HUES64 (cell line): ENCODE data around the gene ASIC1.
A peak's percentile ranks its signal among the peaks of the same experiment; 100 is the strongest.

Source experiments
- H3K27ac ChIP-seq: 2 replicates; pipeline ENCODE4 v1.7.0; 2013; ENCODE audit warnings: low read depth, low read length, inconsistent platforms
- H3K27me3 ChIP-seq: 2 replicates; pipeline ENCODE4 v1.6.1; 2013; ENCODE audit warnings: mild to moderate bottlenecking, low read length; ENCODE audit not compliant: insufficient read depth
- H3K36me3 ChIP-seq: 2 replicates; pipeline ENCODE4 v1.6.1; 2013; ENCODE audit warnings: mild to moderate bottlenecking, low read length; ENCODE audit not compliant: insufficient read depth
- H3K4me1 ChIP-seq: 2 replicates; pipeline ENCODE4 v1.6.1; 2013; ENCODE audit warnings: mild to moderate bottlenecking, low read length, moderate library complexity; ENCODE audit not compliant: insufficient read depth
- H3K4me3 ChIP-seq: 2 replicates; pipeline ENCODE4 v1.5.1; 2013; ENCODE audit warnings: mild to moderate bottlenecking, low read length, moderate library complexity
- H3K9ac ChIP-seq: 2 replicates; pipeline ENCODE4 v1.6.1; 2013; ENCODE audit warnings: mild to moderate bottlenecking, low read depth, low read length
- H3K9me3 ChIP-seq: 2 replicates; pipeline ENCODE4 v1.6.1; 2013; ENCODE audit warnings: low read depth, low read length; ENCODE audit not compliant: insufficient read depth
- WGBS: fragments of 150-250, 120-280 bp; methylation state at CpG from one replicate; pipeline ENCODE4 v1.1.7; 2013; ENCODE audit warnings: missing lambda C conversion rate; 5-methylcytosine and 5-hydroxymethylcytosine counted together

Gene ASIC1

GRCh38 chr12:50041062-50041860 is 16.1 kb upstream of the ASIC1 start:
- Histone ChIP-seq H3K36me3 (no peaks in the 10 kb centered on the region), H3K4me1 (no peaks in the 10 kb centered on the region), H3K4me3 (no peak overlapping the region), H3K9ac (no peak overlapping the region), H3K9me3 (no peaks in the 10 kb centered on the region), H3K27me3 (peaks cover 19% of the 10 kb centered on the region), H3K27ac (no peak overlapping the region)
- 78% methylated on average over 15 of the region's 15 CpGs for WGBS

- no peak overlapping the region for H3K4me3 ChIP-seq
- H3K27ac ChIP-seq: no peak overlapping the region
- no peaks in the 10 kb centered on the region for H3K4me1 ChIP-seq
- H3K27me3 ChIP-seq: peaks cover 20% of the 10 kb centered on the region
- no peak overlapping the region for H3K9ac ChIP-seq
- 81% methylated on average over 3 of the region's 5 CpGs for WGBS
- no peaks in the 10 kb centered on the region for H3K9me3 ChIP-seq
- no peaks in the 10 kb centered on the region for H3K36me3 ChIP-seq
Observed at GRCh38 chr12:50041962-50042361, 15.4 kb upstream of the ASIC1 start.

GRCh38 chr12:50042693-50043092 is 14.7 kb upstream of the ASIC1 start:
- H3K27me3 ChIP-seq: peaks cover 28% of the 10 kb centered on the region
- WGBS: 89% methylated on average over 6 of the region's 6 CpGs
- no peak overlapping the region for H3K4me3 ChIP-seq
- no peak overlapping the region for H3K9ac ChIP-seq
- H3K9me3 ChIP-seq: no peaks in the 10 kb centered on the region
- no peaks in the 10 kb centered on the region for H3K4me1 ChIP-seq
- no peak overlapping the region for H3K27ac ChIP-seq
- no peaks in the 10 kb centered on the region for H3K36me3 ChIP-seq

- no peak overlapping the region for H3K9ac ChIP-seq
- H3K9me3 ChIP-seq: no peaks in the 10 kb centered on the region
Observed at GRCh38 chr12:50043308-50043707, 14.1 kb upstream of the ASIC1 start.

GRCh38 chr12:50043854-50044253 is 13.5 kb upstream of the ASIC1 start:
- Histone ChIP-seq H3K9me3 (no peaks in the 10 kb centered on the region), H3K9ac (no peak overlapping the region), H3K27ac (no peak overlapping the region), H3K4me3 (no peak overlapping the region), H3K4me1 (no peaks in the 10 kb centered on the region), H3K27me3 (peaks cover 39% of the 10 kb centered on the region), H3K36me3 (no peaks in the 10 kb centered on the region)
- 87% methylated on average over 6 of the region's 6 CpGs for WGBS

More at GRCh38 chr12:50043308-50043707, 14.1 kb upstream of the ASIC1 start:
- peaks cover 34% of the 10 kb centered on the region for H3K27me3 ChIP-seq
- no peaks in the 10 kb centered on the region for H3K4me1 ChIP-seq
- no peak overlapping the region for H3K4me3 ChIP-seq
- no peak overlapping the region for H3K27ac ChIP-seq
- no peaks in the 10 kb centered on the region for H3K36me3 ChIP-seq
- 89% methylated on average over 1 of the region's 2 CpGs for WGBS

GRCh38 chr12:50047693-50048250 is 9.6 kb upstream of the ASIC1 start:
- Histone ChIP-seq H3K4me1 (peaks cover 5% of the 10 kb centered on the region; the same call in 1 of the 2 replicates), H3K36me3 (no peaks in the 10 kb centered on the region), H3K4me3 (no peak overlapping the region), H3K27ac (no peak overlapping the region), H3K27me3 (peaks cover 61% of the 10 kb centered on the region), H3K9me3 (no peaks in the 10 kb centered on the region), H3K9ac (no peak overlapping the region)
- 89% methylated on average over 6 of the region's 7 CpGs for WGBS

- no peaks in the 10 kb centered on the region for H3K9me3 ChIP-seq
- no peaks in the 10 kb centered on the region for H3K36me3 ChIP-seq
- peaks cover 71% of the 10 kb centered on the region for H3K27me3 ChIP-seq
- H3K4me1 ChIP-seq: peaks cover 5% of the 10 kb centered on the region; the same call in 1 of the 2 replicates
- H3K9ac ChIP-seq: no peak overlapping the region
- H3K27ac ChIP-seq: no peak overlapping the region
- no peak overlapping the region for H3K4me3 ChIP-seq
- 84% methylated on average over 3 of the region's 3 CpGs for WGBS
Observed at GRCh38 chr12:50049254-50050118, 7.9 kb upstream of the ASIC1 start.

- H3K27ac ChIP-seq: no peak overlapping the region
- peak overlapping the region; percentile 55 for H3K4me3 ChIP-seq
- H3K9me3 ChIP-seq: no peaks in the 10 kb centered on the region
- peaks cover 77% of the 10 kb centered on the region for H3K27me3 ChIP-seq
- peak overlapping the region; percentile 38; the same call in 1 of the 2 replicates for H3K9ac ChIP-seq
- H3K4me1 ChIP-seq: peaks cover 5% of the 10 kb centered on the region; the same call in 1 of the 2 replicates
- no peaks in the 10 kb centered on the region for H3K36me3 ChIP-seq
- 83% methylated on average over 3 of the region's 3 CpGs for WGBS
Observed at GRCh38 chr12:50050119-50050385, 7.3 kb upstream of the ASIC1 start.

- Histone ChIP-seq H3K9ac (peak overlapping the region; percentile 38; the same call in 1 of the 2 replicates), H3K27ac (no peak overlapping the region), H3K9me3 (no peaks in the 10 kb centered on the region), H3K27me3 (peaks cover 81% of the 10 kb centered on the region), H3K4me3 (peak overlapping the region; percentile 55), H3K4me1 (peaks cover 5% of the 10 kb centered on the region; the same call in 1 of the 2 replicates), H3K36me3 (no peaks in the 10 kb centered on the region)
- WGBS: 8% methylated on average over 36 of the region's 37 CpGs
Observed at GRCh38 chr12:50050410-50051098, 6.8 kb upstream of the ASIC1 start.

- Histone ChIP-seq H3K4me1 (peaks cover 5% of the 10 kb centered on the region; the same call in 1 of the 2 replicates), H3K9ac (no peak overlapping the region), H3K27ac (no peak overlapping the region; the same call in 1 of the 2 replicates), H3K4me3 (peak overlapping the region; percentile 55), H3K9me3 (no peaks in the 10 kb centered on the region), H3K27me3 (peaks cover 88% of the 10 kb centered on the region), H3K36me3 (no peaks in the 10 kb centered on the region)
- WGBS: 13% methylated on average over 14 of the region's 14 CpGs
Observed at GRCh38 chr12:50051101-50051806, 6.1 kb upstream of the ASIC1 start.
